A549 (cell line): Measurements from ENCODE around the gene IL12A.

Experiments used
- CBX8 ChIP-seq: fragments of 200-600 bp; sonication (generic); IDR thresholded peaks from 2 replicates; pipeline ENCODE4 v1.6.1; 2016
- HDAC2 ChIP-seq: fragments of 200-600 bp; sonication (generic); IDR thresholded peaks from 2 replicates; pipeline ENCODE4 v1.6.1; 2016
- HOXA7 ChIP-seq: fragments of 250-450 bp; sonication (Bioruptor Pico); IDR thresholded peaks from 2 replicates; pipeline ENCODE4 v1.5.0; 2020; ENCODE audit warnings: mild to moderate bottlenecking, moderate library complexity
- NPAS2 ChIP-seq: fragments of 250-450 bp; sonication (Bioruptor Pico); IDR thresholded peaks from 2 replicates; pipeline ENCODE4 v1.8.0; 2022; ENCODE audit warnings: mild to moderate bottlenecking, moderate library complexity, borderline replicate concordance
- RFX5 ChIP-seq: fragments of 450-650 bp; IDR thresholded peaks from 2 replicates; pipeline ENCODE4 v1.7.1; 2014; ENCODE audit warnings: antibody characterized with exemption, mild to moderate bottlenecking, moderate library complexity
- SMC3 ChIP-seq: fragments of >200 bp; sonication (Bioruptor Twin); formaldehyde crosslinking; IDR thresholded peaks from 3 replicates; pipeline ENCODE4 v1.6.1; 2018; ENCODE audit warnings: inconsistent platforms
- TP53 ChIP-seq: fragments of 250-450 bp; sonication (Bioruptor Pico); IDR thresholded peaks from 2 replicates; pipeline ENCODE4 v1.5.0; 2021; ENCODE audit warnings: mild to moderate bottlenecking, moderate library complexity
- TF ChIP-seq, protein P1 (sequence below): IDR thresholded peaks from 2 replicates; pipeline ENCODE4 v1.6.1; 2012
- TF ChIP-seq, protein P2 (sequence below): fragments of >200 bp; sonication (Bioruptor Twin); formaldehyde crosslinking; IDR thresholded peaks from 3 replicates; pipeline ENCODE4 v1.5.1; 2016

DNA sequence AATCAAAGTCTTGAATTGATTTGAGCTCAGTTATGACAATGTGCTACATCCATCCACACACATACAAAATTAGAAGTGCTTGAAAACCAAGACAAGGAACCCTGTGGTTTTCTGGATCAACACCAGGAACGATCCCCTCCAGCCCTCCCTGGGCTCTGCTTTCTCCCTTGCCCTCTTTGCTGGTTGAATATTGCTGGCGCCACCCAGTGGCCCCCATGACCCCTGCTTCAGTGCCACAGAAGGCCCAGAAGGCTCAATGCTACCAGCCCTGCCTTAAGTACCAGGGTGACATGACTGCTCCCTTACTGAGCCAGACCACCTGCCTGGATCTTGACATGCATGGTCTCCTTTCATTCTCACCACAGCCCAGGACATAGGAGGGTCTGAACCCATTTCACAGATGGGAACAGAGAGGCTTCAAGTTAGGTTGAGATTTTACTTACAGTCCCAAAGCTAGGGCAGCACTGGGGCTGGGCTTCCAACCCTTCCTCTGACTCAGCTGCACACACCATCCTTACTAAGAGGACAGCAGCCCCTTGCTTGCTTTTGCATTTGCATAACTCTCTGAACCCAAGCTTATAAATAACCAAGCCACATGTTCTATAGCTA, 15.0 kb downstream of the IL12A start:
- TF ChIP-seq HOXA7 (CRISPR knock-in tag) = no peak
- no peak for TF ChIP-seq CBX8
- TF ChIP-seq, protein P1, sequence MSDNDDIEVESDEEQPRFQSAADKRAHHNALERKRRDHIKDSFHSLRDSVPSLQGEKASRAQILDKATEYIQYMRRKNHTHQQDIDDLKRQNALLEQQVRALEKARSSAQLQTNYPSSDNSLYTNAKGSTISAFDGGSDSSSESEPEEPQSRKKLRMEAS = no peak
- TF ChIP-seq, protein P2, sequence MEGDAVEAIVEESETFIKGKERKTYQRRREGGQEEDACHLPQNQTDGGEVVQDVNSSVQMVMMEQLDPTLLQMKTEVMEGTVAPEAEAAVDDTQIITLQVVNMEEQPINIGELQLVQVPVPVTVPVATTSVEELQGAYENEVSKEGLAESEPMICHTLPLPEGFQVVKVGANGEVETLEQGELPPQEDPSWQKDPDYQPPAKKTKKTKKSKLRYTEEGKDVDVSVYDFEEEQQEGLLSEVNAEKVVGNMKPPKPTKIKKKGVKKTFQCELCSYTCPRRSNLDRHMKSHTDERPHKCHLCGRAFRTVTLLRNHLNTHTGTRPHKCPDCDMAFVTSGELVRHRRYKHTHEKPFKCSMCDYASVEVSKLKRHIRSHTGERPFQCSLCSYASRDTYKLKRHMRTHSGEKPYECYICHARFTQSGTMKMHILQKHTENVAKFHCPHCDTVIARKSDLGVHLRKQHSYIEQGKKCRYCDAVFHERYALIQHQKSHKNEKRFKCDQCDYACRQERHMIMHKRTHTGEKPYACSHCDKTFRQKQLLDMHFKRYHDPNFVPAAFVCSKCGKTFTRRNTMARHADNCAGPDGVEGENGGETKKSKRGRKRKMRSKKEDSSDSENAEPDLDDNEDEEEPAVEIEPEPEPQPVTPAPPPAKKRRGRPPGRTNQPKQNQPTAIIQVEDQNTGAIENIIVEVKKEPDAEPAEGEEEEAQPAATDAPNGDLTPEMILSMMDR = peak; percentile 79
- TF ChIP-seq NPAS2 (CRISPR knock-in tag) = no peak
- no peak for TF ChIP-seq TP53 (CRISPR knock-in tag)
- peak; percentile 89 for TF ChIP-seq SMC3
- TF ChIP-seq HDAC2 = no peak
- TF ChIP-seq RFX5 = no peak
